WERI-Rb-1 (cell line): ENCODE measurements around the gene RPS14.

Source experiments
- DNase-seq: peaks from one replicate; pipeline ENCODE4 v3.0.0-alpha.2; 2020
- H3K27ac ChIP-seq: fragments of 250-450 bp; sonication (Bioruptor Pico); 2 replicates; pipeline ENCODE4 v1.5.1; 2020; ENCODE audit warnings: mild to moderate bottlenecking, moderate library complexity
- H3K27me3 ChIP-seq: fragments of 250-450 bp; sonication (Bioruptor Pico); 2 replicates; pipeline ENCODE4 v1.5.1; 2021; ENCODE audit warnings: mild to moderate bottlenecking, low read depth, moderate library complexity; ENCODE audit not compliant: insufficient read depth, severe bottlenecking
- H3K36me3 ChIP-seq: fragments of 250-450 bp; sonication (Bioruptor Pico); 2 replicates; pipeline ENCODE4 v1.5.1; 2020; ENCODE audit warnings: mild to moderate bottlenecking, moderate library complexity
- H3K4me3 ChIP-seq: 2 replicates; pipeline ENCODE4 v1.5.1; 2011; ENCODE audit warnings: low read depth, mild to moderate bottlenecking, control low read depth, low read length
- H3K9me3 ChIP-seq: fragments of 250-450 bp; sonication (Bioruptor Pico); 2 replicates; pipeline ENCODE4 v1.5.1; 2021; ENCODE audit warnings: mild to moderate bottlenecking, moderate library complexity; ENCODE audit not compliant: severe bottlenecking
- CTCF ChIP-seq: IDR thresholded peaks from 2 replicates; pipeline ENCODE4 v1.5.1; 2011; ENCODE audit warnings: low read depth, mild to moderate bottlenecking, control low read depth, inconsistent platforms, low read length

The RPS14 gene

GRCh38 chr5:150404121-150404520 is 45.4 kb downstream of the RPS14 start:
- H3K9me3 ChIP-seq, result no peaks in the 10 kb centered on the region
- H3K27ac ChIP-seq, result no peak overlapping the region
- H3K27me3 ChIP-seq, result no peaks in the 10 kb centered on the region
- H3K4me3 ChIP-seq, result no peak overlapping the region
- no peak for DNase-seq
- H3K36me3 ChIP-seq, result peaks cover 26% of the 10 kb centered on the region
- no peak for TF ChIP-seq CTCF

- no peak overlapping the region for H3K4me3 ChIP-seq
- H3K27me3 ChIP-seq, result no peaks in the 10 kb centered on the region
- no peak for TF ChIP-seq CTCF
- H3K27ac ChIP-seq, result no peak overlapping the region
- H3K36me3 ChIP-seq, result peaks cover 38% of the 10 kb centered on the region
- H3K9me3 ChIP-seq, result no peaks in the 10 kb centered on the region
- no peak for DNase-seq
Measured at GRCh38 chr5:150402901-150403342, 46.6 kb downstream of the RPS14 start.

- peaks cover 44% of the 10 kb centered on the region for H3K36me3 ChIP-seq
- no peak for DNase-seq
Measured at GRCh38 chr5:150402229-150402773, 47.2 kb downstream of the RPS14 start.

GRCh38 chr5:150401376-150402228 is 47.9 kb downstream of the RPS14 start:
- Histone ChIP-seq H3K27me3 (no peaks in the 10 kb centered on the region), H3K9me3 (no peaks in the 10 kb centered on the region), H3K27ac (no peak overlapping the region), H3K4me3 (no peak overlapping the region), H3K36me3 (peaks cover 51% of the 10 kb centered on the region)
- DNase-seq, result no peak
- TF ChIP-seq CTCF, result no peak

More at GRCh38 chr5:150402229-150402773, 47.2 kb downstream of the RPS14 start:
- no peaks in the 10 kb centered on the region for H3K27me3 ChIP-seq
- H3K27ac ChIP-seq, result no peak overlapping the region
- H3K9me3 ChIP-seq, result no peaks in the 10 kb centered on the region
- TF ChIP-seq CTCF, result no peak
- no peak overlapping the region for H3K4me3 ChIP-seq

GRCh38 chr5:150401076-150401375 is 48.5 kb downstream of the RPS14 start:
- TF ChIP-seq CTCF, result no peak
- Histone ChIP-seq H3K36me3 (peaks cover 57% of the 10 kb centered on the region), H3K4me3 (no peak overlapping the region), H3K27ac (no peak overlapping the region), H3K9me3 (no peaks in the 10 kb centered on the region), H3K27me3 (no peaks in the 10 kb centered on the region)
- DNase-seq, result no peak
